Stimulated activated naive B cell treated with anti-CD40 and anti-IgM and Interleukin-4, amounts not matched to agents 10 μg/mL and 1 μg/mL and 100 μg/mL, for 72 hours (primary cell): ENCODE results near the gene PDGFA.
A peak's percentile ranks its signal among the peaks of the same experiment; 100 is the strongest.
"Not testable (repeated sequence)": the region's sequence is repeated elsewhere in the genome, so short reads cannot be mapped to it uniquely, and the experiment has no call there.

Experiments used
- ATAC-seq, 2 donors: fragments of 150-1000 bp; cut with Tn5 transposase; replicated peaks; 2 replicates each; pipeline ENCODE4 v1.10.0; 2021; ENCODE audit warnings: moderate library complexity in 1 of 2
- DNase-seq: peaks from one replicate; pipeline ENCODE4 v3.0.0; 2021
- H3K27ac Mint-ChIP-seq: one replicate; pipeline ENCODE4 v1.8.0; 2022; ENCODE audit warnings: mild to moderate bottlenecking, mixed read lengths
- H3K27me3 Mint-ChIP-seq, 2 donors: one replicate each; pipeline ENCODE4 v1.8.0; 2022; ENCODE audit warnings: mixed read lengths in 2 of 2
- H3K36me3 Mint-ChIP-seq, 2 donors: one replicate each; pipeline ENCODE4 v1.8.0; 2022; ENCODE audit warnings: mixed read lengths in 2 of 2, mild to moderate bottlenecking in 1 of 2
- H3K4me1 Mint-ChIP-seq, 2 donors: one replicate each; pipeline ENCODE4 v1.8.0; 2022; ENCODE audit warnings: mixed read lengths in 2 of 2, mild to moderate bottlenecking in 1 of 2
- H3K4me3 Mint-ChIP-seq, 2 donors: one replicate each; pipeline ENCODE4 v1.8.0; 2022; ENCODE audit warnings: mild to moderate bottlenecking in 2 of 2, mixed read lengths in 2 of 2, moderate library complexity in 1 of 2
- H3K9me3 Mint-ChIP-seq, 2 donors: one replicate each; pipeline ENCODE4 v1.8.0; 2022; ENCODE audit warnings: mixed read lengths in 2 of 2, mild to moderate bottlenecking in 1 of 2

The PDGFA gene

GRCh38 chr7:556837-557557, 37.4 kb upstream of the PDGFA start:
- no peak overlapping the region for H3K4me3 Mint-ChIP-seq
- H3K9me3 Mint-ChIP-seq, result no peaks in the 10 kb centered on the region
- H3K4me1 Mint-ChIP-seq, result no peaks in the 10 kb centered on the region
- H3K36me3 Mint-ChIP-seq, result peaks cover 28 to 43% of the 10 kb centered on the region in 2 donors
- no peaks in the 10 kb centered on the region for H3K27me3 Mint-ChIP-seq
- H3K27ac Mint-ChIP-seq, result no peak overlapping the region
- ATAC-seq (no peak), DNase-seq (no peak)

- no peak for ATAC-seq
- no peak overlapping the region for H3K4me3 Mint-ChIP-seq
- no peak overlapping the region for H3K27ac Mint-ChIP-seq
- H3K4me1 Mint-ChIP-seq, result no peaks in the 10 kb centered on the region
- no peak for DNase-seq
- H3K9me3 Mint-ChIP-seq, result no peaks in the 10 kb centered on the region
- H3K36me3 Mint-ChIP-seq, result peaks cover 28 to 43% of the 10 kb centered on the region in 2 donors
- H3K27me3 Mint-ChIP-seq, result no peaks in the 10 kb centered on the region
Observed at GRCh38 chr7:556291-556826, 36.7 kb upstream of the PDGFA start.

GRCh38 chr7:555551-556160, 36.0 kb upstream of the PDGFA start:
- no peak for DNase-seq
- H3K36me3 Mint-ChIP-seq, result peaks cover 21 to 36% of the 10 kb centered on the region in 2 donors
- H3K27me3 Mint-ChIP-seq, result no peaks in the 10 kb centered on the region
- no peaks in the 10 kb centered on the region for H3K9me3 Mint-ChIP-seq
- H3K27ac Mint-ChIP-seq, result no peak overlapping the region
- no peaks in the 10 kb centered on the region for H3K4me1 Mint-ChIP-seq
- no peak for ATAC-seq
- H3K4me3 Mint-ChIP-seq, result no peak overlapping the region

- H3K27me3 Mint-ChIP-seq, result no peaks in the 10 kb centered on the region
- no peak overlapping the region for H3K4me3 Mint-ChIP-seq
- H3K27ac Mint-ChIP-seq, result peak overlapping the region; percentile 1
- H3K4me1 Mint-ChIP-seq, result no peaks in the 10 kb centered on the region
- peaks cover 26 to 44% of the 10 kb centered on the region in 2 donors for H3K36me3 Mint-ChIP-seq
- no peak for DNase-seq
- no peak for ATAC-seq
- no peaks in the 10 kb centered on the region for H3K9me3 Mint-ChIP-seq
Observed at GRCh38 chr7:553636-554111, 34.0 kb upstream of the PDGFA start.

GRCh38 chr7:552868-553635, 33.4 kb upstream of the PDGFA start:
- no peak overlapping the region for H3K27ac Mint-ChIP-seq

GRCh38 chr7:552151-552867, 32.7 kb upstream of the PDGFA start:
- H3K36me3 Mint-ChIP-seq, result peaks cover 25 to 43% of the 10 kb centered on the region in 2 donors
- not testable (repeated sequence) for H3K27me3 Mint-ChIP-seq, H3K27ac Mint-ChIP-seq, H3K4me1 Mint-ChIP-seq, H3K4me3 Mint-ChIP-seq, ATAC-seq, DNase-seq, H3K9me3 Mint-ChIP-seq

More at GRCh38 chr7:552868-553635, 33.4 kb upstream of the PDGFA start:
- H3K27me3 Mint-ChIP-seq, result no peaks in the 10 kb centered on the region
- peaks cover 27 to 48% of the 10 kb centered on the region in 2 donors for H3K36me3 Mint-ChIP-seq
- no peak for ATAC-seq
- H3K4me3 Mint-ChIP-seq, result no peak overlapping the region
- no peak for DNase-seq
- no peaks in the 10 kb centered on the region for H3K9me3 Mint-ChIP-seq
- no peaks in the 10 kb centered on the region for H3K4me1 Mint-ChIP-seq

GRCh38 chr7:551615-551970, 31.9 kb upstream of the PDGFA start:
- DNase-seq, H3K4me1 Mint-ChIP-seq, H3K4me3 Mint-ChIP-seq, H3K9me3 Mint-ChIP-seq, H3K27me3 Mint-ChIP-seq, H3K27ac Mint-ChIP-seq, ATAC-seq: not testable (repeated sequence)
- H3K36me3 Mint-ChIP-seq, result peaks cover 23 to 46% of the 10 kb centered on the region in 2 donors

GRCh38 chr7:550881-551614, 31.4 kb upstream of the PDGFA start:
- Mint-ChIP-seq H3K36me3 (peaks cover 23 to 46% of the 10 kb centered on the region in 2 donors), H3K4me1 (peaks cover 0 to 2% of the 10 kb centered on the region in 2 donors), H3K27ac (no peak overlapping the region), H3K9me3 (no peaks in the 10 kb centered on the region), H3K4me3 (no peak overlapping the region), H3K27me3 (no peaks in the 10 kb centered on the region)
- ATAC-seq (no peak), DNase-seq (no peak)

- Mint-ChIP-seq H3K27me3 (no peaks in the 10 kb centered on the region), H3K4me1 (peaks cover 0 to 2% of the 10 kb centered on the region in 2 donors), H3K4me3 (no peak overlapping the region), H3K9me3 (peaks cover 4% of the 10 kb centered on the region in 2 donors), H3K27ac (no peak overlapping the region), H3K36me3 (peaks cover 16 to 36% of the 10 kb centered on the region in 2 donors)
- ATAC-seq, result no peak
- no peak for DNase-seq
Observed at GRCh38 chr7:549891-550625, 30.4 kb upstream of the PDGFA start.

GRCh38 chr7:549066-549890, 29.6 kb upstream of the PDGFA start:
- Mint-ChIP-seq H3K4me1 (peaks cover 0 to 2% of the 10 kb centered on the region in 2 donors), H3K27ac (peak overlapping the region; percentile 31), H3K4me3 (no peak overlapping the region), H3K36me3 (peaks cover 16 to 33% of the 10 kb centered on the region in 2 donors), H3K9me3 (peaks cover 4 to 5% of the 10 kb centered on the region in 2 donors), H3K27me3 (no peaks in the 10 kb centered on the region)
- DNase-seq, result no peak
- ATAC-seq, result no peak

- ATAC-seq (no peak), DNase-seq (no peak)
- peak overlapping the region; percentile 56 for H3K27ac Mint-ChIP-seq
- peaks cover 0 to 2% of the 10 kb centered on the region in 2 donors for H3K4me1 Mint-ChIP-seq
- H3K36me3 Mint-ChIP-seq, result peaks cover 16 to 32% of the 10 kb centered on the region in 2 donors
- peaks cover 0 to 3% of the 10 kb centered on the region in 2 donors for H3K27me3 Mint-ChIP-seq
- H3K9me3 Mint-ChIP-seq, result peaks cover 4 to 5% of the 10 kb centered on the region in 2 donors
- H3K4me3 Mint-ChIP-seq, result no peak overlapping the region
Observed at GRCh38 chr7:548401-548800, 28.8 kb upstream of the PDGFA start.

- peaks cover 13 to 31% of the 10 kb centered on the region in 2 donors for H3K36me3 Mint-ChIP-seq
- no peak for DNase-seq
- no peak overlapping the region for H3K4me3 Mint-ChIP-seq
Observed at GRCh38 chr7:545470-545869, 25.8 kb upstream of the PDGFA start.

More at GRCh38 chr7:545470-545869, 25.8 kb upstream of the PDGFA start:
- Mint-ChIP-seq H3K9me3 (peaks cover 4 to 11% of the 10 kb centered on the region in 2 donors), H3K27ac (no peak overlapping the region), H3K4me1 (peaks cover 6 to 7% of the 10 kb centered on the region in 2 donors), H3K27me3 (peaks cover 11 to 13% of the 10 kb centered on the region in 2 donors)
- no peak for ATAC-seq
